Measurements from ENCODE around the gene LGALSL.

The LGALSL gene

GRCh38 chr2:64453770-64454385 lies at the start of gene LGALSL:
LGALSL (plus strand) TSS chr2:64454162; CDS start chr2:64454546, 384 bp downstream.
- peak; percentile 57 for DNase-seq

GRCh38 chr2:64404743-64405142 lies 49.2 kb upstream of the LGALSL start:
- no peak for DNase-seq

GRCh38 chr2:64405581-64406406 lies 48.2 kb upstream of the LGALSL start:
- no peak for DNase-seq

- DNase-seq: no peak
Observed at GRCh38 chr2:64406407-64406774, 47.6 kb upstream of the LGALSL start.

GRCh38 chr2:64408031-64408430 lies 45.9 kb upstream of the LGALSL start:
- no peak for DNase-seq

GRCh38 chr2:64410671-64411070 lies 43.3 kb upstream of the LGALSL start:
- no peak for DNase-seq

- no peak for DNase-seq
Observed at GRCh38 chr2:64412671-64413070, 41.3 kb upstream of the LGALSL start.

GRCh38 chr2:64414736-64415435 lies 39.1 kb upstream of the LGALSL start:
- no peak for DNase-seq

GRCh38 chr2:64417624-64418023 lies 36.3 kb upstream of the LGALSL start:
- DNase-seq: no peak

- DNase-seq: no peak
Observed at GRCh38 chr2:64419596-64420165, 34.3 kb upstream of the LGALSL start.

GRCh38 chr2:64420677-64421076 lies 33.3 kb upstream of the LGALSL start:
- DNase-seq: no peak

- DNase-seq: no peak
Observed at GRCh38 chr2:64421201-64421600, 32.8 kb upstream of the LGALSL start.

- DNase-seq: no peak
Observed at GRCh38 chr2:64422466-64422865, 31.5 kb upstream of the LGALSL start.

- no peak for DNase-seq
Observed at GRCh38 chr2:64423303-64423702, 30.7 kb upstream of the LGALSL start.

GRCh38 chr2:64424416-64424987 lies 29.5 kb upstream of the LGALSL start:
- no peak for DNase-seq

GRCh38 chr2:64426183-64426952 lies 27.6 kb upstream of the LGALSL start:
- no peak for DNase-seq

- DNase-seq: no peak
Observed at GRCh38 chr2:64434039-64434657, 19.8 kb upstream of the LGALSL start.

- no peak for DNase-seq
Observed at GRCh38 chr2:64437883-64438282, 16.1 kb upstream of the LGALSL start.

- DNase-seq: no peak
Observed at GRCh38 chr2:64439194-64439593, 14.8 kb upstream of the LGALSL start.

GRCh38 chr2:64440843-64441242 lies 13.1 kb upstream of the LGALSL start:
- no peak for DNase-seq

GRCh38 chr2:64442277-64442676 lies 11.7 kb upstream of the LGALSL start:
- DNase-seq: no peak
